GM21786 (cell line): ENCODE measurements around the gene NHP2.

Experiments used
- ATAC-seq: cut with Tn5 transposase; IDR thresholded peaks from one replicate; pipeline ENCODE4 v1.9.1; 2021; ENCODE audit not compliant: unreplicated experiment

The NHP2 gene

DNA sequence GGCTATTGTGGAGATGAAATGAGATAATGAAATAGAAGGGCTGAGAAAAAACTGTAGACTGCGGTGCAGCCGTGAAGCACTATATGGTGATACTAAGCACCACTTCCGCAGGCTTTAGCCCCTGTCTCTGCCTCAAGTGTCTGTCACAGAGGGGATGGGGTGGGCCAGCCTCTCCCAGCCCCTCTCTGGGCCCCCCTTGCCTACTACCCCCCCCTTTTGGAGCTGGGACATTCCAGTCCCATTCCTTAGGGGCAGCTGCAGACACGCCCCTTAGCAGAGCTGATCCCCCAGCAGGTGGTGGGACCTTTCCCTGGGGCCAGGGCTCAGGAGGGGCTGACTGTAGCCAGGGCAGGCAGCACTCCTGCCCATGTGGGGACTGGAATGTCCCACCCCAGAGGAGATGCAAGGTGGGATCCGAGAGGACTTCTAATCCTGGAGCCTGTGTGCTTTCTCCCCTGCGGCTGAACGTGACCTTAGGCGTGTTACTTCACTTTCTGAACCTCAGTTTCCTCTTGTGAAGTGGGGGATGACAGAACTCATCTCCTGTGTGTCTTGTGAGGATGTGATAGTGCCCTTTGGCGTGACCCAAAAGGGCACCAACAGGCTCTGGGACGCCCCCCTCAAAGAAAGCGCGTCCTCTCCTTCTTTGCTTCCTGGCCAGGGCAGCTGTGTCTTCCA is 38.4 kb downstream of the NHP2 start:
- peak; percentile 16 for ATAC-seq

DNA sequence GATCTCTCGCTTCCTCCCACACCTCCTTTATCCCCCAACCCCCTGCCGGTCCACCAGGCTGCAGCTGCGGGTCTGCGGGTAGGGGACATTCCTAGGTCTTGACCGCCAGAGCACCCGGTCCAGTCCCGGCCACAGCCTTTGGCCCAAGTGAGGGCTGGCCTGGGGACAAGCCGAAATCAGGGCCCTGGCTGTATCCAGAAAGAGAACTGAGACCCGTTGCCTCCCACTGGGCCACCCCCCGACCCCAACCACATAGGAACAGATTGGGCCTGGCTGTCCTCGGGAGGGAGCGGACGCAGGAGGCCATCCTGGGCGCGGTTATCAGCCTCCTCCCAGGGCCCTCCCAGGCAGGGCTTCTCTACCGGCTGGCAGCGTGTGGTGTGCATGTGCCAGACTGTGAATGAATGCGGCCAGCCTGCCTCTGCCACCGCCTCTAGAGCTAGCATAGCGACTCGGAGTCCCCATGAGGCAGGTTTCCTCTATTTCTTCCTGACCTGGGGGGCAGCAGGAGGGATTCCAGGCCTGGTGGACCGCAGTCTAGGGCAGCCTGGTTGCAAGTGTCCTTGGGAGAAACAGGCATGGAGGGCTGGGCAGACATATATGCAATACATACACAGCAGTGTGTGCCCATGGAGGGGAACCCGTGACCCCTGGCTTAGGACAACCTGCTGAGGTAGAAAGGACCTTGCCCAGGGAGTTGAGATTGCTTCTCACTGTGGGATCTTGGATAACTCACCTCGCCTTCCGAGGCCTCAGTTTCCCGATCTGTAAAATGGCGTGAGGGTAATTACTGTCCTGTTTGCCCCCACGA is 39.2 kb downstream of the NHP2 start:
- no peak for ATAC-seq

DNA sequence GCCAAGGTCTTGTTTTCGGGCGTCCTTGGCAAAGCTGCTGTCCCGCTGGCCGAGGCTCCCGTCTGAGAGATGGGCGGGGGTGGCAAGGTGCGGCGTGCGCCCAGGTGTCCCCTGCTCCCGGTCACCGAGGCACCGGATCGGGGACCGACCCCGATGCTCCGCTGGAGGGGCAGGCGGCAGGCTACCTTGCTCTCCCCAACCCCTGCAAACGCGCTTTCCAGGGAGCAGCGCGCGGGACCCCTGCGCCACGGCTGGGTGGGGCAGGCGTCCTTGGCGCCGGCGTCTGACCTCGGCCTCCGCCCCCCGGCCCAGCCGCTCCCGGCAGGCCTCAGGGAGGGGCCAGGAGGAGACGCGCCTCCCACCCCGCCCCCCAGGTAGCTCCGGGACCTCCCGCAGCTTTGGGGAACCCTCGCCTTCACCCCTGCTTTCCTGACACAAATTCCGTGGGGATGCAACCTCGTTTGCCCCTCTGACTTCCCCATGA is 39.8 kb downstream of the NHP2 start:
- no peak for ATAC-seq

DNA sequence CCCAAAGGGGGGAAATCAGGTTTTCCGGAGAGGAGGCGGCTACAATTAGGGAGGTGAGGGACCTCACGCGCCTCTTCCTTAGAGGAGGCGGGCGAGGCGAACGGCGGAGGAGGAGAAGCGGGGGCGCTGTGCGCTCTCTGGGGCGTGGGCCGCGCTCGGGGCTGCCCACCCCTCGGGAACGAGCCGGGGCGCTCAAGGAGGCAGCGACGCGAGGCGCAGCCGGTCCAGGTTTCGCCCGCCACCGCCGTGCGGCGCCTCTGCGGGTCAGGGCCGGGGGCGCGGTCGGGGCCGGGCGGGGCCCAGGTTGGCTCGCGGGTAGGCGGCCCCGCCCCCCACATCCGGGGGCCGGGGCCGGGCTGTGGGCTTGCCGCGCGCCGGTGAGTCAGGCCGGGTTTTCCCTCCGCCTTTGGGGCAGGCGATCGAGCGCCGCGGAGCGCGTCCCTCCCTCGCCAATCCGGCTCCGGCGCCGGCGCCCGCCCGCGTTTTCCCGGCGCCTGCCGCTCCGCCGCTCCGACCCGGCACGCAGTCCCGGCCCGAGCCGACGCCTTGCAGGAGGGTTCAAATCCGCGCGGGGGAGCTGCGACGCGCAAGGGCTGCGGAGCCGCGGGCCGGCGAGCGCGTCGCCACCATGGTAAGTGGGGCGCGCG is 40.4 kb downstream of the NHP2 start, which contains the start of gene N4BP3:
Gene N4BP3 (plus strand): TSS at position 392 of the 647 bp plus-strand sequence. CDS start 6,052 bp downstream, outside the sequence.
- ATAC-seq: peak; percentile 42

DNA sequence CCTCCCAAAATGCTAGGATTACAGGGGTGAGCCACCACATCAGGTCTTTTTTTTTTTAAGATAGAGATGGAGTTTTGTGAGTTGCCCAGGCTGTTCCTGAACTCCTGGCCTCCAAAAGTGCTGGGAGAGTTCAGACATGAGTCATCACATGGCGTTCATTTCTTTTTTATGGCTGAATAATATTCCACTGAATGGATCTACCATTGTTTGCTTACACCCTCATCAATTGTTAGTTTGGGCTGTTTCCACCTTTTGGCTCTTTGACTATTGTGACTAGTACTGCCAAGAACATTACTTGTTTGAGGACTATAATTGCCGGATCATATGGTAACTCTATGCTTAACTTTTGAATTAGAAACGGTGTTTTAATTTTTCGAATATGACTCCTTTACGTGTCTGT is 41.1 kb downstream of the NHP2 start:
- ATAC-seq: no peak

DNA sequence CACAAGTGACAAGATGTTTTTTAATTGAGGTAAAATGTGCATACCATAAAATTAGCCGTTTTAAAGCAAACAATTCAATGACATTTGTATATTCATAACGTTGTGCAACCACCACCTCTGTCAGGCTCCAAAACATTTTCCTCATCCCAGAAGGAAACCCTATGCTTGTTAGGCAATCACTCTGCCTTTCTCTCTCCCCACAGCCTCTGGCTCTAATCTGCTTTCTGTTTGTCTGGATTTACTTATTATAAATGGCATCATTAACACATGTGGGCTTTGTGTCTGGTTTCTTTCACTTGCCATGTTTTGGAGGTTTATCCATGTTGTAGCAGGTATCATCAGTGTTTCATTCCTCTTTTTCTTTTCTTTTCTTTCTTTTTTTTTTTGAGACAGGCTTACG is 41.8 kb downstream of the NHP2 start:
- ATAC-seq: no peak

DNA sequence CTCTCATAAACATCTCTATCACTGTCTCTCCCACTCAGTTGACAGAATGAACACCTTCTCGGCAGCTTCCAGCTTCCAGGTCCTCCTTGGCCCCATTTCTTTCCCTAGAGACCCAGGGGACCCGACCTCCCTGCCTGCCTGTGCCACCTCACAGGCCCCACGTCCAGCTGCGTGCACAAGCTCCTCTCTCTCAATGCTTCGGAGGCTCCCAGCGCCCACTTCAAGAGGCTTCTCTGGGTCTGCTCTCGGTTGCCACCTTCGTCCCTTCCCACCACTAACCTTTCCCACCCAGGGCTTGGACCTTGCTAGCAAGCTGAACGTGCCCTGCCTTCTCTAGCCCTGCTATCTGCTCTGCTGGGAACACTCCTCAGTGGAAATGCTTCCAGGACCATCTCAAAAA is 43.2 kb downstream of the NHP2 start:
- ATAC-seq: no peak

DNA sequence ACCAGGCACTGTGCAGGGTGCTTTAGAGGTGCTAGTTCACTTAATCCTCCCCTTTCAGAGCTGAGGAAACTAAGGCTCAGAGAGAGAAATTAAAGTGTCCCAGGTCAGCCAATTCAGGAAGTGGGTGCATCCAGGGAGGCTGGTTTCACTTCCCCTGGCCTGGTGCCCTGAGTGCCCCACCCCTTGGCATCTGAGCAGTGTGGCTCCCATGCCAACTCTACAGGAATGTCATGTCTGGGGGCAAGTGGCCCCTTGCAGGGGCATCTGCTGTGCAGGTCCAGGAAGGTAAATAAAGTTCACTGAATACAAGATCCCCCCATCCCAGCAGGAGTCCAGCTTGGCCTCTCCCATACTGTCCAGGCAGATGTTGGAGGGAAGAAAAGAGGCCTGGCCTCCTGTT is 44.7 kb downstream of the NHP2 start:
- no peak for ATAC-seq

DNA sequence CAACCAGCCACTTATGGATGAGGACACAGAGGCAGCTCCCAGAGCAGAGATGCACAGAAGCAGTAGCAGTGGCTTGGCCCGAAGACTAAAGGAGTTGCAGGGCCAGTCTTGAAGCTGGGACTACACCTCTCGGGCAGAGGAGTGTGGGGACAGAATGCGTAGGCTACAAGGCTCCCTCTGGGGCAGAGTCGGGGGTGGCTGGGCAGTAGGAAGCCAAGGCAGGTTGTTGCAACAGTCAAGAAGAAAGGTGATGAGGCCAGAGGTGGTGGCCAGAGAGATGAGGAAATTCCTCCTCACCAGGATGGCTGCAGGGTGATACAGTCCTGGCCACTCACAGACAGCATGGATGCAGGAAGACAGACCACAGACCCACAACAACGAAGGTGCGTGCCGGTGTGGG is 45.2 kb downstream of the NHP2 start:
- no peak for ATAC-seq

DNA sequence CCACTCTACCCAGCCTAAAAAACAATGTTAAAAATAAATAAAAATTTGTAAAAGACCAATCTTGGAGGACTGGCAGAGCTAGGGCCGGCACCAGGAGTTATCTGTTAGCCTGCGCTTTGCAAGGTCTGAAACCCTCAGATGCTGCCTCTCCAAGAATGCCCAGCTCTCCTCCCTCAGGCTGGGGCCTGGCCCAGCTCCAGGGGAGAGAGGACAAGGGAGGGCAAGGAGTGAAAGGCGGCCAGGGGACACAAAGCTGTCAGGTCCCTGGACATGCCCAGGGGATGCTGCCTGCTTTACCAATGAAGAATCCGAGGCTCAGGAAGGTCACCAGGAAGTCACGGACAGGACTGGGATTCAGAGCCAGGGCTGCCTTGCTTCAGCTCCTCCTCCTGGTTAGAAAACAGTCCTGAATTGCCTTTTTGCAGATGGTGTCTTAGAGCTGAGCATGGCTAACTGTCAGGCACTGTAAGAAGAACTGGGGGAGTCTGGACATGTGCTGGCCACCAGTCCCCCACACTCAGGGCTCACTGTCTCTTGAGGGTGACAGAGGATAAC is 45.9 kb downstream of the NHP2 start:
- ATAC-seq: no peak

DNA sequence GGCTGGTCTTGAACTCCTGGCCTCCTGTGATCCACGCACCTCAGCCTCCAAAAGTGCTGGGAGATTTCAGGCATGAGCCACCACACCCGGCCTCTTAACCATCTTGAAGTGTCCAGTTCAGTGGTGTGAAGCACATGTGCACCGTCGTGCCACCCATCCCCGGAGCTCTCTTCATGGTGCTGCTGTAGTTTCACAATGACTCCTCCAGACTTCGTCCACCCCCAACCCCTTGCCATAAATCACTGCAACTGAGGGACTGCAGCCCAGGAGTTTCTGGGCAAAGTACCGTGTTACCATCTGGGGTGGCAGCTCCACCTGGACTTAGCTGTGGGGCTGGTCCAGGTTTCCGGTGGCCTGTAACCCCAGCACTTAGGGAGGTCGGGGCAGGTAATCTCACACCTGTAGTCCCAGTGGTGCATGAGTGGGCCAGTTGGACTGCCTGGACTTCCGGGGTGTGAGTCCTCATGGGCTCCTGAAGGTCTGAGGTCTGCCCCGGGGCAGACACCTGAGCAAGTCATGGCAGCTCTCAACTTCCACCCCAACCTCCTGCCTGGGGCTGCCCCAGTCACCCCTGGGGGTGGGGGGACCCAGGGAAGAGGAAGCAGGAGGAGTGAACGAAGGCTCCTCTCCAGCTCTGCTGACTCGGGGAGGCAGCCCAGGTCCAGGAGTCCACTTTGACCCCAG is 47.0 kb downstream of the NHP2 start:
- ATAC-seq: peak; percentile 67

DNA sequence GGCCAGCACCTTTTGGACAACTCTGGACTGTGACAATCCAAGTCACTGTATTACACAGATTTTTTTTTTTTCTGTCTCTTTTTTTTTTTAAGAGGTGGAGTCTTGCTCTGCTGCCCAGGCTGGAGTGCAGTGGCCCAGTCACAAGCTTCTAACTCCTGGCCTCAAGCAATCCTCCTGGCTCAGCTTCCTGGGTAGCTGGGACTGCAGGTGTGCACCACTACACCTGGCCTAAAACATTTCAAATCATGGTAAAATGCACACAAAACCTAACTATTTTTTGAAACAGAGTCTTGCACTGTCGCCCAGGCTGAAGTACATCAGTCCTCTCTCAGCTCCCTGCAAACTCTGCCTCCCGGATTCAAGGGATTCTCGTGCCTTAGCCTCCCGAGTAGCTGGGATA is 47.6 kb downstream of the NHP2 start:
- ATAC-seq: no peak

DNA sequence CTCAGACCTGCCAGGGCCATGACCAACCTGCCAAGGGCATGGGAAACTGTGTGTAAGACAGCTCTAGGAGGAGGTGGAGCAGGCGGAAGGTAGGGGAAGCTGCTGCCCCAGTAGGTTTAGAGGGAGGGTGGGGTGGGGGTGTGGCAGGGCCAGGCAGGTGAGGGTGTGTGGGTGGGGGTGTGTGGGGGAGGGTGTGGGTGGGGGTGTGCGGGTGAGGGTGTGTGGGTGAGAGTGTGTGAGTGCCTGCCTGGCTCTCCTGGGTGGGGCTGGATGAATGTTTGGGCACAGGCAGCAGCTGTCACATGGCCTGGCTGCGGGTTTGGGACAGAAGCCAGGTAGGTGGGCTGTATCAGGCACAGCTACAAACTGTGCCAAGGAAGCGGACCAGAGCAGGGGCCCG is 49.2 kb downstream of the NHP2 start:
- no peak for ATAC-seq

DNA sequence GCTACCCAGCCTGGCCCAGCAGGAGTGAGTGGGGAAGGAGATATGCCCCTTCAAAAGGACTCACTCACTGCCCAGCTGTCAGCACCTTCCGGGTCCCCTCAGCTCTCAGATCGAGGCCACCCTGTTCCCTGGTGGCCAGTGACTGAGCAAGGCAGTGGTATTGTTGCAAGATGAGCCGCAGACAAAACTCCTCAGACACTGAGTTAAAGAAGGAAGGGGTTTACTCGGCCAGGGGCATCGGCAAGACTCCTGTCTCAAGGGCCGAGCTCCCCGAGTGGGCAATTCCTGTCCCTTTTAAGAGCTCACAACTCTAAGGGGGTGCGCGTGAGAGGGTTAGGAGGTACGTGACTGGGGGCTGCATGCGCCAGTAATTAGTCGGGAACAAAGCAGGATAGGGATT is 50.1 kb downstream of the NHP2 start:
- no peak for ATAC-seq
